HepG2 (cell line): ENCODE results near the gene IFT57. TPM values are rescaled to one million over a fixed set of nuclear protein-coding genes. Genes with fewer than 3 reads are reported as not detected.

ENCODE experiments used
- CHD2 ChIP-seq: IDR thresholded peaks from 2 replicates; pipeline ENCODE4 v1.6.1; 2011; ENCODE audit warnings: low read depth, low read length, improper control_type of control experiment
- ETV5 ChIP-seq: IDR thresholded peaks from 2 replicates; pipeline ENCODE4 v1.6.1; 2018; ENCODE audit warnings: missing biosample characterization, missing genetic modification reagents, inconsistent platforms, borderline replicate concordance
- HOXA3 ChIP-seq: sonication (generic); formaldehyde crosslinking; IDR thresholded peaks from 2 replicates; pipeline ENCODE4 v1.5.0; 2020; ENCODE audit warnings: missing genetic modification reagents
- KLF12 ChIP-seq: sonication (generic); formaldehyde crosslinking; IDR thresholded peaks from 2 replicates; pipeline ENCODE4 v1.4.0; 2020; ENCODE audit warnings: missing genetic modification reagents, borderline replicate concordance
- KMT2B ChIP-seq: IDR thresholded peaks from 2 replicates; pipeline ENCODE4 v1.6.1; 2016; ENCODE audit warnings: missing genetic modification reagents, missing compliant biosample characterization
- MXI1 ChIP-seq: IDR thresholded peaks from 3 replicates; pipeline ENCODE4 v1.6.1; 2012; ENCODE audit warnings: low read depth, low read length, inconsistent platforms, borderline replicate concordance
- RFXAP ChIP-seq: sonication (generic); formaldehyde crosslinking; IDR thresholded peaks from 2 replicates; pipeline ENCODE4 v1.4.0; 2020; ENCODE audit warnings: missing genetic modification reagents, borderline replicate concordance
- SAP130 ChIP-seq: IDR thresholded peaks from 2 replicates; pipeline ENCODE4 v1.6.1; 2016; ENCODE audit warnings: low read depth
- SIN3A ChIP-seq: IDR thresholded peaks from 2 replicates; pipeline ENCODE4 v1.6.1; 2011; ENCODE audit warnings: low read depth, mild to moderate bottlenecking, control low read depth, low read length, borderline replicate concordance
- SPEN ChIP-seq: sonication (generic); formaldehyde crosslinking; IDR thresholded peaks from 2 replicates; pipeline ENCODE4 v1.5.1; 2020; ENCODE audit warnings: low read depth, mild to moderate bottlenecking, missing genetic modification reagents
- SRY ChIP-seq: sonication (generic); formaldehyde crosslinking; IDR thresholded peaks from 2 replicates; pipeline ENCODE4 v1.8.0; 2022; ENCODE audit warnings: mild to moderate bottlenecking, missing genetic modification reagents
- THAP11 ChIP-seq: IDR thresholded peaks from 2 replicates; pipeline ENCODE4 v1.6.1; 2016; ENCODE audit warnings: missing biosample characterization, missing genetic modification reagents
- ZNF367 ChIP-seq: sonication (generic); formaldehyde crosslinking; IDR thresholded peaks from 2 replicates; pipeline ENCODE4 v1.4.0; 2020; ENCODE audit warnings: missing genetic modification reagents, borderline replicate concordance
- ZNF407 ChIP-seq: sonication (generic); formaldehyde crosslinking; IDR thresholded peaks from one replicate; pipeline ENCODE4 v1.5.1; 2020; ENCODE audit warnings: mild to moderate bottlenecking, missing genetic modification reagents; ENCODE audit errors: not compliant biosample characterization
- ZNF816 ChIP-seq: sonication (generic); formaldehyde crosslinking; IDR thresholded peaks from 2 replicates; pipeline ENCODE4 v1.8.0; 2022; ENCODE audit warnings: missing genetic modification reagents, mild to moderate bottlenecking, borderline replicate concordance
- polyA plus RNA-seq, 8 experiments: library from polyadenylated mRNA; depleted of rRNA in 3 of 8; stranded (reverse) in 7 of 8; unstranded in 1 of 8; fragments of >200 nt; fragmentation: Illumina TruSeq in 4 of 8; extraction: Trizol in 4 of 8; gene quantifications; 2 replicates each; pipeline versions ENCODE4 v1.2.1 to v1.2.3, GENCODE V29; 2011 to 2016; ENCODE audit warnings: low read depth in 4 of 8, missing spikeins in 1 of 8, mixed read lengths in 1 of 8; ENCODE audit not compliant: insufficient read depth in 1 of 8
- total RNA-seq, 5 experiments: library from RNA; depleted of rRNA; stranded (reverse); fragments of >200 nt; fragmentation: Illumina TruSeq; extraction: Trizol; gene quantifications; 2 replicates each; pipeline ENCODE4 v1.2.3, GENCODE V29; 2016; ENCODE audit warnings: low read depth in 1 of 5
- TF ChIP-seq, protein P1 (sequence below): sonication (generic); formaldehyde crosslinking; conservative IDR thresholded peaks from 2 replicates; pipeline ENCODE4 v1.4.0; 2020; ENCODE audit warnings: missing genetic modification reagents
- TF ChIP-seq, protein P2 (sequence below): sonication (generic); formaldehyde crosslinking; IDR thresholded peaks from 2 replicates; pipeline ENCODE4 v1.5.1; 2020; ENCODE audit warnings: missing genetic modification reagents, mild to moderate bottlenecking, borderline replicate concordance

IFT57 gene
- total and polyA plus RNA-seq, 2 of the 13 experiments (the other 11 are each of a cell fraction or from before 2014, with no cell fraction given), result 5.5 to 14.5 TPM

- peak; percentile 89 for TF ChIP-seq ZNF407 (CRISPR knock-in tag)
- peak; percentile 76; the same call in 1 of the 2 replicates for TF ChIP-seq SPEN (CRISPR knock-in tag)
- TF ChIP-seq CHD2, result no peak
- peak; percentile 99 for TF ChIP-seq RFXAP (CRISPR knock-in tag)
- TF ChIP-seq MXI1, result peak; percentile 94; the same call in 2 of the 3 replicates
- TF ChIP-seq HOXA3 (CRISPR knock-in tag), result peak; percentile 83
- TF ChIP-seq, protein P1, sequence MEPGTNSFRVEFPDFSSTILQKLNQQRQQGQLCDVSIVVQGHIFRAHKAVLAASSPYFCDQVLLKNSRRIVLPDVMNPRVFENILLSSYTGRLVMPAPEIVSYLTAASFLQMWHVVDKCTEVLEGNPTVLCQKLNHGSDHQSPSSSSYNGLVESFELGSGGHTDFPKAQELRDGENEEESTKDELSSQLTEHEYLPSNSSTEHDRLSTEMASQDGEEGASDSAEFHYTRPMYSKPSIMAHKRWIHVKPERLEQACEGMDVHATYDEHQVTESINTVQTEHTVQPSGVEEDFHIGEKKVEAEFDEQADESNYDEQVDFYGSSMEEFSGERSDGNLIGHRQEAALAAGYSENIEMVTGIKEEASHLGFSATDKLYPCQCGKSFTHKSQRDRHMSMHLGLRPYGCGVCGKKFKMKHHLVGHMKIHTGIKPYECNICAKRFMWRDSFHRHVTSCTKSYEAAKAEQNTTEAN (CRISPR knock-in tag), result no peak
- peak; percentile 73; the same call in 1 of the 2 replicates for TF ChIP-seq KMT2B (CRISPR knock-in tag)
- peak; percentile 10; the same call in 1 of the 2 replicates for TF ChIP-seq THAP11
- TF ChIP-seq SAP130 (CRISPR knock-in tag), result peak; percentile 95
- TF ChIP-seq, protein P2, sequence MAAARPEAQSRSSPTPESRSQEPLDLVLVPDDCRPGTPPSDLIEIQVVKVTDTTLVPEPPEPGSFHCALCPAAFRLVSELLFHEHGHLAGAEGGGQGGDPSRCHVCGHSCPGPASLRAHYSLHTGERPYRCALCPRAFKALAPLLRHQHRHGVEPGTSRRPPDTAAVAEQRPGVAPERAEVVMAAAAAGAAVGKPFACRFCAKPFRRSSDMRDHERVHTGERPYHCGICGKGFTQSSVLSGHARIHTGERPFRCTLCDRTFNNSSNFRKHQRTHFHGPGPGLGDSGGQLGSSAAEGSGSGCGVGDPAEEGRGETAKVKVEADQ (CRISPR knock-in tag), result peak; percentile 36; the same call in 1 of the 2 replicates
- 0 out of 2 replicates have a peak, but pooled peaks have one; percentile 35 for TF ChIP-seq ZNF367 (CRISPR knock-in tag)
- TF ChIP-seq KLF12 (CRISPR knock-in tag), result no peak
- peak; percentile 73; the same call in 1 of the 2 replicates for TF ChIP-seq SRY (CRISPR knock-in tag)
- peak; percentile 6; the same call in 1 of the 2 replicates for TF ChIP-seq ETV5
- TF ChIP-seq SIN3A, result 0 out of 2 replicates have a peak, but pooled peaks have one; percentile 75
- TF ChIP-seq ZNF816 (CRISPR knock-in tag), result no peak
Measured at GRCh38 chr3:108221911-108222852, at the start of gene IFT57 (continued).
